ENCODE results near the gene LRRFIP2.
"Not testable (repeated sequence)": the region's sequence is repeated elsewhere in the genome, so short reads cannot be mapped to it uniquely, and the experiment has no call there.

The LRRFIP2 gene, protein sequence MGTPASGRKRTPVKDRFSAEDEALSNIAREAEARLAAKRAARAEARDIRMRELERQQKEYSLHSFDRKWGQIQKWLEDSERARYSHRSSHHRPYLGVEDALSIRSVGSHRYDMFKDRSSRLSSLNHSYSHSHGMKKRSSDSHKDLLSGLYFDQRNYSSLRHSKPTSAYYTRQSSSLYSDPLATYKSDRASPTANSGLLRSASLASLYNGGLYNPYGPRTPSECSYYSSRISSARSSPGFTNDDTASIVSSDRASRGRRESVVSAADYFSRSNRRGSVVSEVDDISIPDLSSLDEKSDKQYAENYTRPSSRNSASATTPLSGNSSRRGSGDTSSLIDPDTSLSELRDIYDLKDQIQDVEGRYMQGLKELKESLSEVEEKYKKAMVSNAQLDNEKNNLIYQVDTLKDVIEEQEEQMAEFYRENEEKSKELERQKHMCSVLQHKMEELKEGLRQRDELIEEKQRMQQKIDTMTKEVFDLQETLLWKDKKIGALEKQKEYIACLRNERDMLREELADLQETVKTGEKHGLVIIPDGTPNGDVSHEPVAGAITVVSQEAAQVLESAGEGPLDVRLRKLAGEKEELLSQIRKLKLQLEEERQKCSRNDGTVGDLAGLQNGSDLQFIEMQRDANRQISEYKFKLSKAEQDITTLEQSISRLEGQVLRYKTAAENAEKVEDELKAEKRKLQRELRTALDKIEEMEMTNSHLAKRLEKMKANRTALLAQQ

DNA sequence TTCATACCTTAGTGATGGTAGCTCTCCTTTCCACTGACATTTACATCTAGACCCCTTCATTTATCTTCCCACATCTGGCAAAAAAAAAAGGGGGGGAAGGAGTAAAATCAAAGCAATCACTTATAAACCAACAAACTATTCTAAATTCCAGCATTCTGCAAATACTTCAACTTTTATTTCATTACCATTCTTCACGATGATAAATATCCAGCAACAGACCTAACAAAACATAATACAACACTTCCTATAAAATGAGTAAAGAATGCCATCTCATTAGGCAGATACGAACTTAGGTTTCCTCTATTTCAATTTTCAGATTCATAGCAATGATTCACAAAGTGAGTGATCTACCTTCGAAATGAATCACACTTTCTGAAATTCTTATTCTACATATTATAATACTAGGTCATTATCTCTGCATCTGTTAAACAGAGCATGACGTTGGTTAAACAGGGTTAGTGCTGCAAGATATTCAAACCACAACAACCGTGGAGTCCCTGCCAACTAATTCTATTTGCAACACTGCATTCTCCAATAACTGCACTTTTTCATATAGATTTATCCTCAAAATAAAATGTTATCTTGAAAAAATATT, at the start of gene LRRFIP2:
Gene LRRFIP2 (minus strand): TSS at position 51 of the 595 bp plus-strand sequence. CDS start 25,599 bp downstream, outside the sequence.
- no peak for DNase-seq

DNA sequence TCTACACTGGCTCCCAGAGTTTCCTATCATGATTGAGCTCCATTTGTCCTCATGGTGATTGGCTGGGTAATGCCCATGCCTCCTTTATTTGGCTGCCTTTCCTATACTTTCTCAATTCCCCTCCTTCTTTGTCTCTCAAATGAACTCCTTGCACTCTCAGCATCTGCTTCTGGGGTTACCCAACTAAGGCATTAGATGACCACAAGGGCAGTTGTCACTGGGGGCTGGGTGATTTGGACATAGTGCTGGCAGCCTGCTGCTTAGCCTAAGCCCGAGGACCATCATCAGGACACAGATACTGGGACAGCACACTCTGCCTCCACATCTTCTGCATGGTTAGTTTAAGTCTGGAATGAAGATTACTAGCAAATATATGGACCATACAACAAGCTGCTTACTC, 49.2 kb upstream of the LRRFIP2 start:
- DNase-seq, result no peak

DNA sequence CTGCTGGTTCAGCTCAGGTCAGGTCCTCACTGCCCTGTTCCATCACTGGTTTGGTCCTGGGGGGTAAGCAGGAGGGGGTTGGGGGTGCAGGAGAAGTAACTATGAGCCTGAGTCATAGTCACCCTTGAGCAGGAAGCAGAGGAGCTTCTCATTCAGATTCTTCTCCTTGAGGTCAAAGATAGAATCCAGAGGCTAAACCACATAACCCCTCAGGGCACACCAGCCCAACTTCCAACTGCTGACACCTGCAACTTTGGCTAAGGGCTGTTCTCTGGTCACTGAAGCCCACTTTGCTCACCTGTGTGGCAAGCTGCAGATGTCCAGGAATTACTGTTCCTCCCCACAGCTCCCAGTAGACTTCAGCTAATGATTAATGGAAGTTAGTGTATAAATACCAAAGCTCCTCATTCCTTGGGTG, 48.8 kb upstream of the LRRFIP2 start:
- DNase-seq, result no peak

DNA sequence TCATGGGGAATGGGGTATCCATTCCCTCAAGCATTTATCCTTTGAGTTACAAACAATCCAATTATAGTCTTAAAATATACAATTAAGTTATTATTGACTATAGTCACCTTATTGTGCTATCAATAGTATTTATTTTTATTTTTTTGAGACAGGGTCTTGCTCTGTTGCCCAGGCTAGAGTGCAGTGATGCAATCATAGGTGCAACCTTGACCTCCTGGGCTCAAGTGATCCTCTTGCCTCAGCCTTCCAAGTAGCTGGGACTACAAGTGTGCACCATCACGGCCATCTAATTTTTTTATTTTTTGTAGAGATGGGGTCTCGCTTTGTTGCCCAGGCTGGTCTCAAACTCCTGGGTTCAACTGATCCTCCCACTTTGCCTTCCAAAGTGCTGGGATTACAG, 48.2 kb upstream of the LRRFIP2 start:
- not testable (repeated sequence) for DNase-seq

DNA sequence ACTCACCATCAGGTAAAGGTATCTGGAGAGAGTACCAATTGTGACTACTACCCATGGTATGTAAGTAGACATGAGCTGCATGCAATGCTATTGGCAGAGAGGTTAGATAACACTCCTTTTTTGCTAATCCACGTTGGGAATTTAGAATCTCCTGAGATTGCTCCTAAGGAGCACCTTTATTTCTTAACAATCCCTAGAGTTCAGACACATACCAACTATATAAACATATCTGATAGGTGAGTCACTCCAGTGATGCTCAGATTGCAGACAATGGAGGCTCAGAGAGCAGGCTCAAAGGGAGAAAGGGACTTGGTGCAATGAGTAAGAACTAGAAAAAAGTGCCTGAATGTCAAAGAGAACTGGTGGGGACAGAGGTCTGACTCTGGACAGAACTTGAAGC, 47.0 kb upstream of the LRRFIP2 start:
- DNase-seq, result no peak

DNA sequence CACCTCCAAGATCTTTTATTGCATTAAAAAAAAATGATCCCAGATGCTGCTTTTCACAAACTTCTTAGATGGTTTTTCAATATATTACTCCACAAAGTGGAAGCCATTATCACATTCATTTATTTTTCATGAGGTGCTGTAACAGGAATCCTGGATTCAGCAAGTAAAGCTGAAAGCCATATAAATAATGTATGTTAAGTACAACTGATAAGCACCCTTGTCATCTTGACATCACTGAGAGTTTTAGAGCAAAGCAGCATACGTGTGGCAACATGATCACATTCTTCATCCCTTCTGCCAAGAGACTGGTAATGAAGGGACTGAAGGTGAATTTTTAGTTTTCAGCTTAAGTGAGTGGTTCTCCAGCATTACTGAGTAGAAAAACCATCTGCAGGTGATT, 44.9 kb upstream of the LRRFIP2 start:
- DNase-seq, result no peak

DNA sequence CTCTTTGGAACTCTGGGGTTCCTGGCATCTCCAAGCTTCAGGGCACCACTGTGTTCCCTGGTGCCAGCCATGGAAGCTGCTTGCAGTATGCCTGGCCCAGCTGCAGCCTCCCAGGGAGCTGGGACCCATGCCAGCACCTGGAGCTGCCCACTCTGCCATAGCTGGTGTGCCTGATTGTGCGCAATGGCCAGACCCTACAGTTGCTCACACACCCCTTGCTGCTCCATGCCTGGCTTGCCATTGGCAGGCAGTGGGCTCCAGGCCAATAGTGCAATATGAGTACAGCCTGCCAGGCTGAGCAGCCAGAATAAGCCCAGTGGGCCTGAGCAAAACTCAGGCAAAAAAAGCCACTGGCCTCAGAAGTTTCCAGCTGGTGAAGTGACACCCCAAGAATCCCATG, 43.8 kb upstream of the LRRFIP2 start:
- peak; percentile 27 for DNase-seq

DNA sequence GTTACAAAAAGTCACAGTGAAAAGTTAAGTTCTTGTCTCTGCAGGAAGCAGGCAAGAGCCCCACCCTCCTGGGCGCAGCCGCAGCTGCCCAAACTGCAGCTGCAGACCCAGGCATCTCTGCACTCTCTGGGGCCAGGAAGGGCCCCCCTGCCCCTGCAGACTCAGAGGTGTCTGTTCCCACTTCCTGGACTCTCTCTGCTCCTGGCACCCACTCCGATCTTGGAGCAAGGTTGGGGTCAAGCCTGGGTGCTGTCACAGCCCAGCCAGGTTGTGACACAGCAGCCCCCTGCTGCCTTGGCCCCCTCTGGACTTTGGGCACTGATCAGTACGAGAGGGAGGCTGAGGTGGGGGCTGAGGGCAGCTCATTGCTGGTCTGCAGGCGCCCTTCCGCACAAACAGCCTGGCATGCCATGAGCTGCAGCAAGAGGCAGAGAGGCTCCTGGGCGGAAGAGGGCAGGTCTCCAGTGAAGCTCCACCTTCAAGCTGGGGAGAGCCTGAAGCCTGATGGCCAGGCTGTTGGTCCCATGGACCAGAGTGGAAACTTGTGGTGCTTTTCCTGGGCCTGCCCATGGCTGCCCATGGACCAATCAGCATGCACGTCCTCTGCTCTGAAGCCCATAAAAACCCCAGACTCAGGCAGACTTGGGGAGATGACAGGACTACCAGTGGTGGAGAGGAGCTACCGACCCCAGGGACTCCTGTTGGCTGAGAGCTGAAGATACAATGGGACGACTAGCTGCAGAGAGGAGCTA, 42.9 kb upstream of the LRRFIP2 start:
- no peak for DNase-seq

DNA sequence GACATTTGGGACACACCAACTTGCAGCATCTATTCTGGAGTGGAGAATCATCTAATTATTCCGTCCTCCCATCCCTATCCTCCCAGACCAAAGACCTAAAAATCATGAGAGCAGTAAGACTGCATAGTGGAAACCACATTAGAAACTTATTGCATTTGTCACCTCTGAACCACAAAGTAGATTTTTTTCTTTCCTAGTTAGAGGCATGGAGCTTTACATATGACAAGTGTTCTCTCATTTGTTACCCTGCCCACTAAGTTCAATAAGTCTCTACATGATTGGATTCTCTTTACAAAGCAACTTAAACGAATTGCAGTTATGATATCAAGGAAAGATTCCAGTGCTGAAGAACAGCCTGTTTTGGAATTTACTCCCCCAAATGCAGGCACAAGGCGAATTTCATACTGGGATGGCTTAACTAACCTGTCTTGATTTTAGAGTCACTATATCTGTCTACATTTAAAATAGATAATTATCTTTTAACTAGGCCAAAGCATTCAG, 42.3 kb upstream of the LRRFIP2 start:
- no peak for DNase-seq

DNA sequence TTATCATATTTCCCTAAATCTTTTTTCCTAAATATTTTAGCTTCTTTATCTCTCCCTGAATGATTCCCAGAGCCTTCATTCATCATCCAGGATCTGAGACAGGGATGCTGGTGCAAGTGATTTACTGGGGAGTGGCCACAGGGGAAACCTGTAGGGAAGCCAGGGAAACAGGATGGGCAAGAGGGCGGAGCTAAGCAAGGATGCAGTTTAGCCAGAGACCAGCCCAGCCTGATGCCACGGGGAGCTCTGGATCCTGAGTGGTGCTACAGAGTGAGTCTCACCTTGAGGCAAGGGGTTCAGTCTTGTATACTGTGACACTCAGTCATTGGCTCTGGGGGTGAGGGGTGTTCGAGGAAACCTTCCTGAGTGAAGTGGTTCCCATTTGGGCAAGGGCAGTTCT, 39.7 kb upstream of the LRRFIP2 start:
- no peak for DNase-seq

DNA sequence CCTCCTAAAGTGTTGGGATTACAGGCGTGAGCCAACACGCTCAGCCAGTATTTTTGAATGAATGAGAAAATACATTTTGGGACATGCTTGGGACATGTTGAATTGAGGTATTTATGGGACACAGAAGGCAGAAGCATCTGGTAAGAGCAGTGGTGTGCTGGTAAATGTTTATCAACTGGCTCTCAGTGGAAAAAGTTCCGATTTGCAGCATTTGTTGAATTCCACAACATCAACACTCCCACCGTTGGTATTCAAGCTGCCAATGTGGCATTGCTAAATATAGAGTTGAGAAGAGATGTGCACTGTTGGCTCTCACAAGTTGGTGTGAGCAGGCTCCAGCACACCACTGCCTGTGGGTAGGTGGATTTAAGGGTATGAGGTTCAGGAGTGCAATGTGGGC, 35.8 kb upstream of the LRRFIP2 start:
- no peak for DNase-seq

DNA sequence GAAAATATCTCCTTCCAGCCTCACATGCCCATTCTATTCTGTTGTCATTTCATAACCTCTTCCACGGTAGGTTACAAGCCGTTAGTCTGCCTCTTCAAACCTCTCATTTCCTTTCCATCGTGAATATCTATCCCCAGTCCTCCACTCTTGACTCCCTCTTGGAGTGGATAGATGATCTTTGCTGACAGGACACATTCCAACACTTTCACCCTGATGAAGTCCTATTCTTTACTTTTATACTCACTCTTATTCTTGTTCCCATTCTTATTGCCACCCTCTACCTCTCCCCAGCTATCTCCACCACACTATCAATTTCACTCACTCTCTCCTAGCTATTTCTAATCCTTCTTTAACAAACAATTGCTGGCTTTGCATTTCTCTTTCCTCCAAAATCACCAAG, 34.2 kb upstream of the LRRFIP2 start:
- DNase-seq, result not testable (repeated sequence)

DNA sequence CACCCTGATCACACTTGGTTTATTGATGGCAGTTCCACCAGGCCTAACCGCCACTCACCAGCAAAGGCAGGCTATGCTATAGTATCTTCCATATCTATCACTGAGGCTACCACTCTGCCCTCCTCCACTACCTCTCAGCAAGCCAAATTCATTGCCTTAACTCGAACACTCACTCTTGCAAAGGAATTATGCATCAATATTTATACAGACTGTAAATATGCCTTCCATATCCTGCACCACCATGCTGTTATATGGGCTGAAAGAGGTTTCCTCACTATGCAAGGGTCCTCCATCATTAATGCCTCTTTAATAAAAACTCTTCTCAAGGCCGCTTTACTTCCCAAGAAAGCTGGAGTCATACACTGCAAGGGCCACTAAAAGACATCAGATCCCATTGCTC, 33.6 kb upstream of the LRRFIP2 start:
- DNase-seq, result not testable (repeated sequence)

DNA sequence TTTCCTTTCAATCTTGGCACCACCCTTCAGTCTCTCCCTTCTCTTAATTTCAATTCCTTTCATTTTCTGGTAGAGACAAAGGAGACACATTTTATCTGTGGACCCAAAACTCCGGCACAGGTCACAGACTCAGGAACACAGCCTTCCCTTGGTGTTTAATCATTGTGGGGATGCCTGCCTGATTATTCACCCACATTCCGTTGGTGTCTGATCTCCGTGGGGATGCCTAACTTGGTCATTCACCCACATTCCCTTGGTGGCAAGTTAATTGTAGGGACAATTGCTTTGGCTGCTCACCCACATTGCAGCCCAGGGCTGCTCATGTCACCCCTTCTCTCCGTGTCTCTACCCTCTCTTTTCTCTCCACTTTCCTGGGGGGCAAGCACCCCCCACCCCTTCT, 31.7 kb upstream of the LRRFIP2 start:
- DNase-seq, result not testable (repeated sequence)

DNA sequence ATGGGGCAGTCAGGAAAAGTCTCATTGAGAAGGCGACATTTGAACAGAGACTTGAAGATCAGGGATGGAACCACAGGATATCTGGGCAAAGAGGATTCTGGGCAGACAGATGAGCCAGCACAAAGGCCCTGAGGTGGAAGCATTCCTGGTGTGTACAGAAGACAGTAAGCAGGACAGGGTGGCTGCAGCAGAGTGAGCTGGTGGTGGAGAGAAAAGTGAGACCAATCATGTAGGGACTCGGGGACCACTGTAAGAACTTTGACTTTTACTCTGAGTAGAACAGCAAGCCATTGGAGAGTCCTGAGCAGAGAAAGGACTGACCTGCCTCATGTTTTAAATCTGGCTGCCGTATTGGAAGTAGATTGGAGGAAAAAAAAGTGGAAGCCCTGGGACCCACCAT, 29.9 kb upstream of the LRRFIP2 start:
- no peak for DNase-seq

DNA sequence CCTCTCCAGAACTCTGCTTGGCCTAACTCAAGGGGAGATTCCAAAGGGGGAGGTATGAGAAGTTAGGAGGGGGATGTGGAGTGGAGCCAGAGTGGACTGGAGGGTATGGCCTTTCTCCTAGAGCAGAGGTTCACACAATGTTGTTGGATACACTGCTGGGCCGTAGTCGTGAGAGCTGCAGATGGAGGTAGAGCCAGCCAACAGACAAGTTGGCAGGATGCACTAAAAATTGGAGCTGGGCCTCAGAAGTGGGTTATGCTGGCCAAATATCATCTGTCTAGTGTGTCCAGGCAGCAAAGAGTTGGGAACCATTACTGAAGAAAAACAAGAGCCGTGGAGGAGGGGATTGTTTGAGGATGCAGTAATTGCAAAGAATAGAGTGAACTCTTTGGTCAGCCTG, 27.7 kb upstream of the LRRFIP2 start:
- no peak for DNase-seq

DNA sequence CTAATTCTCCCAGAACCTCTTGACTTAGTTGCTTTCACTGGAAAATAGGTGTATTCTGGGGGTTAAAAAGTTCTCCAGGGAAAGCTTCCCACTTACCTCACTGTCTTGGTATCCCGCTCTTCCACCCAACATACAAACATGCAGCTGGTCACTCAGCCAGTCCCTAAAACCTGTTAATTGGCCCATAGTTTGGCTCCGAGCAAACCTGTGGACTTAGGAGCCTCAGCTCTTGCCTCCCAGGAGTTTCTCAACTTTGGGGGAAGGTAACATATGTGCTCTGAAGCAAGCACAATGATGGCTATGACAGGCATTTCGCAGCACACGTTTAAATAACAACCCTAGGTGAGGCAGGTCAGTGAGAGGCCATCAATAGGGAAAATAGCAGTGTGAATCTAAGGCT, 25.8 kb upstream of the LRRFIP2 start:
- DNase-seq, result no peak

DNA sequence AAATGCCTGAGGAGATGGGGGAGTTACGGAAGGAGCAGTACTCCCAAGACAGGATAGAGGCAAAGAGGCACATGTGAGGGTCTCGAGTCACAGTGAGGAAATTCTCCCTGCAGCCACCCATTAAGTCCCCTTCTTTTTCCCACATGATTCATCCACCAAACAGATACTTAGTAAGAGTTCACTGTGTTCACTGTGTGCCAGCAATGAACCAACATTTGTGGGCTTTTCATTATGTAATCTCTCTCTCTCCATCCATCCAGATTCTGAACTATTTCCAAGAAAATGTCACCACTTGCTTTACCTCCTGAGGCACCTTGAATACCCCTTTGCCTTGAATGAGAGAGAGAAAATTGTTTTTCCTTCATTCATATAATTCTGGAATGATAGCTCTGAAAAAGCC, 24.6 kb upstream of the LRRFIP2 start:
- no peak for DNase-seq

DNA sequence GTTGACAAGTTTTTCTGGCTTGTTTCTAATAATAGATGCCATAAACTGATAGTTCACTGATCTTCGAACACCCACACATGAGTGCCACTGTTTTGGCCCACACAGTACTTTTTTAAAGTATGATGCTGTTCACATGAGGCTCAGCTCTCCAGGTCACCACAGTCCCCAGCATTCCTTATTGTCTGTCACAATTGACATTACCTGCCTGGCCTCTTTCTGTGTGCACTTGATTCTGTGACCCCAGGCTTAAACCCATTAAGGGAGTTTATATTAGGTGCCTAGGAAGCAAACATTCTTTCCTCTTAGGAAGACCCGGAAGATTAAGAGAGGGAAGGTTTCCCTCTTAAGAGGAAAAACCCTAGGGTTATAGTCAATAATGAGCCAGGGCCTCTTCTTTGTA, 24.2 kb upstream of the LRRFIP2 start:
- DNase-seq, result no peak

DNA sequence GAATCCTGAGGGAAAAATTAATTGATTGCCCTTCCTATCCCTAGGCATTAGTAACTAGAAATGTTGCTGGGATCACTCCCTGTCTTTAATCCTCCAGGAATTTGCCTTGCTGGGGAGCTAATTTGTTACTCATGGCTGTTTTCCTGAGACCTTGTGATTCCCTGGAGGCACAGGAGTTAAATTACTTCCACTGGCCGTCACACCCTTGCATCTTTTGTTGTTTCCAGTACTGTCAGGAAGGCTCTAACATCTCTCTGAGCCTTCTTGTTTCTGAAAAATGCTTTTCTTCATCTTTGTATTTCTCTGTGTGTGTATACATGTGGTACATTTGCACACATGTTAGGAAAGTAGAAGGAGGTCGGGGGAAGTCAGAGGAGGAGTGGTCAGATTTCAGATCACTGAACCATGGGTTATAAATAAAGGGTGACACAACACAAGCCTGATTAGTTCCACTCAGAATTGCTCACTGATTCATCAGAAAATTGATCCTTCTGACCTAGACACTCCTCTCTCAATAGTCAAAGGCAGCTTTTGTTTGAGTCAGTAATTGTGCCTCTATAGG, 23.5 kb upstream of the LRRFIP2 start:
- no peak for DNase-seq

DNA sequence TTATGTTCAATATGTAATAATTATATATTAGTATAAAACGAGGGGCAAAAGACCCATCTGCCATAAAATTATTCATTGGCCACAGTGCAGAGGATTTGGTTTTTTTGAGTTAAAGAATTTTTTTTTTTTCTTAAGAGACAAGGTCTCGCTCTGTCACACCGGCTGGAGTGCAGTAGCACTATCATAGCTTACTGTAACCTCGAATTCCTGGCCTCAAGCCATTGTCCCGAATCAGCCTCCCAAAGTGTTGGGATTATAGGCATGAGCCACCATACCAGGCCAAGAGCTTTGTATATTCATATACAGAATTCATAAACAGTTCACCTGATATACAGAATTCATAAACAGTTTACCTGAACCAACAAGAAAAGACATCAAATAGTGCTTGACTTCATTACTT, 20.2 kb upstream of the LRRFIP2 start:
- DNase-seq, result no peak

DNA sequence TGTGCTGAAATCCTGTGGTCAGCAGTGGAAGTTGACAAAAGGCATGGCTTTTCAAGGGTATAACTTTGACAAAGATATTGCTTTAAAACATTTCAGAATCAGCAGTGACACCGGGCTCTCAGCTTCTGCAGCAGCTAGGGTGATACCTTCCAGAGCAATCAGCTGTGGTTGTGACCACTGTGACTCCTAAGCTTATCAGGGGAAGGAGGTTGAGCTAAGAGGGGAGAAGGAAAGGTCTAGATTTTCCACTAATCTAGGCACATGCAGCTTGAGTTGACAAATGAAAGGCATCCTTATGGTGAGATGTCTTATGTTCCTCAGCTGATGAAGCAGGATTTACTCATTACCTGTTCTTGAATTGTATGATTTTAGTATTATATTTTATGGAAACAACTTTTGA, 16.3 kb upstream of the LRRFIP2 start:
- DNase-seq, result no peak

DNA sequence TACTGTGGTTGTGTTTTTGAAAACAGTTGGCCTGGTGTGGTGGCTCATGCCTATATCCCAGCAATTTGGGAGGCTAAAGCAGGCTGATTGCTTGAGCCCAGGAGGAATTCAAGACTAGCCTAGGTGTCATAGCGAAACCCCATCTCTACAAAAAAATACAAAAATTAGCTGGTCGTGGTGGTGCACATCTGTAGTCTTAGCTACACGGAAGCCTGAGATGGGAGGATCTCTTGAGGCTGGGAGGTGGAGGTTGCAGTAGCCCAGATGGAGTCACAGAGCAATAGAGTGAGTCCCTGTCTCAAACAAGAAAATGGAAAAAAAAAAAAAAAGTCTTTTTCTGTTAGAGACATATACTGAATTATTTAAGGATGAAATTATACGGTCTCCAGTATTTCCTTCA, 14.7 kb upstream of the LRRFIP2 start:
- no peak for DNase-seq

Data from NCI-H1092 treated with DMSO at 0.1 percent for 48 hours (cell line).